ENCODE data around the gene MACROD2. TPM values are rescaled to one million over a fixed set of nuclear protein-coding genes. Genes with fewer than 3 reads are reported as not detected.

The MACROD2 gene
- total RNA-seq, 1 donor from 2014 or later: 2.5 TPM

DNA sequence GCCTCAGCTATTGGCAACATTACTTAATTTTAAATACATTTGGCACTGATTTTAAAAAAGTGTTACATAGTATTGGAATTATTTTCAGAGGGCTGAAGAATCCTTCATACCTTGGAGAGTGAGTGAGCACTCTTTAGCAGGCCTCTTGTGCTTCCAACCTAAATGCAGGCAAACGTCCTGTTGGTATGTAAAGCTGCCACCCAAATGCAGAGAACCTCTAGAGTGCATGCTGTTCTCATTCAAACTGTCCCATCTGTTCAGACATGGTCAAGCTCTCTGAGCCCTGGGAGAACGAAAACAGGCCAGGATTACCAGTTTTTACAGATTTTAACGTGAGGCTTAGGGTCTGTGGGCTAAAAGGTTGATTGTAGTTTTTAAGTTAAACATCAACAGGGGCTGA lies 720.1 kb downstream of the MACROD2 start:
- H3K36me3 Mint-ChIP-seq (ENCODE audit: unreplicated experiment): no peaks in the 10 kb centered on the region
- H3K27me3 Mint-ChIP-seq (ENCODE audit: unreplicated experiment): no peaks in the 10 kb centered on the region
- TF ChIP-seq CTCF (IDR thresholded peaks at IDR 0.05): no peak
- H3K4me3 Mint-ChIP-seq (ENCODE audit: unreplicated experiment): no peak overlapping the region
- no peaks in the 10 kb centered on the region for H3K9me3 Mint-ChIP-seq (ENCODE audit: unreplicated experiment)
- H3K4me1 Mint-ChIP-seq (ENCODE audit: unreplicated experiment): no peaks in the 10 kb centered on the region
- no peak overlapping the region for H3K27ac Mint-ChIP-seq (ENCODE audit: unreplicated experiment)
- DNase-seq (ENCODE audit: extremely low spot score, unreplicated experiment): no peak

GRCh38 chr20:14716351-14716801 lies 721.1 kb downstream of the MACROD2 start:
- H3K36me3 Mint-ChIP-seq (ENCODE audit: unreplicated experiment): no peaks in the 10 kb centered on the region
- H3K27me3 Mint-ChIP-seq (ENCODE audit: unreplicated experiment): no peaks in the 10 kb centered on the region
- H3K9me3 Mint-ChIP-seq (ENCODE audit: unreplicated experiment): no peaks in the 10 kb centered on the region
- TF ChIP-seq CTCF (IDR thresholded peaks at IDR 0.05): no peak
- no peak overlapping the region for H3K4me3 Mint-ChIP-seq (ENCODE audit: unreplicated experiment)
- H3K27ac Mint-ChIP-seq (ENCODE audit: unreplicated experiment): no peak overlapping the region
- no peak for DNase-seq (ENCODE audit: extremely low spot score, unreplicated experiment)
- no peaks in the 10 kb centered on the region for H3K4me1 Mint-ChIP-seq (ENCODE audit: unreplicated experiment)

DNA sequence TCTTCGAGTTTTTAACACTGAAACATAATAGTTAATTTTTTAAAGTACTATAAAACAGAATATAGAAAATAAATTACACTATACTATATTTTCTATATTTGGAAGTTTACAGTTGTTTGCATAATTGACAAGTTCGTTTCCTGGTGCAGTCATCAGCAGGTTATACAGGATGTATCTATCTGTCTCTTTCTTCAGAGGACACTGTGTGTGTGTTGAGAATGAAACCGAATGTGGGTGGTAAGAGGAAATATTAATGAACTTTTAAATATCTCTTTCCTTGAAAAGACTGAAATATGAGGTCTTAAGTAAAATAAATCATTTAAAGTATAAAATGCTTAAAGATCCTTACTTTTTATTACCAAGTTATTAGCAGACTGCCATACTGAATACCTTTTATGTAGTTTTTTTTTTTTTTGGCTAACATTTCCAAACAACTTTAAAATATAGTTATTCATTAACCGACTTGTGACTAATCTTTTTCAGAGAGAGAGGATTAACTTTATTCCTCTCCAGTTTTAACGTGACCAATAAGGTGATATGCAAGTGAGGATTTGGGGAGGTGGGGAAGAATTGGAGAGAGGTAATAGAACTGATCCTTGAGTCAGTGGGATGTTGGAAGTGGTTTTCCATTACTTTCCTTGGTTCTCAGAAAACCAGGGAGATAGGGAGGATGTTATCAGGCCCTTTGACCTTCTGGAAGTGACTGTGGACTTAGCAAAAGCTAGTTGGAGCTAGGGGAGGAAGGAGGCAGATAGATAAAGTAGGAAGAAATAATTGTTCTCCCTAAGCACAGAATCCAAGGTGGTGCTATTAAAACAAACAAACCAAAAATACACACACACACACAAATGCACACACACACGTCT lies 722.1 kb downstream of the MACROD2 start:
- H3K27ac Mint-ChIP-seq (ENCODE audit: unreplicated experiment): no peak overlapping the region

GRCh38 chr20:14720251-14720650 lies 724.9 kb downstream of the MACROD2 start:
- no peaks in the 10 kb centered on the region for H3K27me3 Mint-ChIP-seq (ENCODE audit: unreplicated experiment)
- no peaks in the 10 kb centered on the region for H3K9me3 Mint-ChIP-seq (ENCODE audit: unreplicated experiment)
- H3K36me3 Mint-ChIP-seq (ENCODE audit: unreplicated experiment): no peaks in the 10 kb centered on the region

More for the DNA sequence above, 722.1 kb downstream of the MACROD2 start:
- DNase-seq (ENCODE audit: extremely low spot score, unreplicated experiment): no peak
- Mint-ChIP-seq H3K36me3 (ENCODE audit: unreplicated experiment) (no peaks in the 10 kb centered on the region), H3K4me3 (ENCODE audit: unreplicated experiment) (no peak overlapping the region), H3K27me3 (ENCODE audit: unreplicated experiment) (no peaks in the 10 kb centered on the region), H3K4me1 (ENCODE audit: unreplicated experiment) (no peaks in the 10 kb centered on the region), H3K9me3 (ENCODE audit: unreplicated experiment) (no peaks in the 10 kb centered on the region)
- no peak for TF ChIP-seq CTCF (IDR thresholded peaks at IDR 0.05)

More at GRCh38 chr20:14720251-14720650, 724.9 kb downstream of the MACROD2 start:
- DNase-seq (ENCODE audit: extremely low spot score, unreplicated experiment): no peak
- H3K27ac Mint-ChIP-seq (ENCODE audit: unreplicated experiment): no peak overlapping the region
- no peaks in the 10 kb centered on the region for H3K4me1 Mint-ChIP-seq (ENCODE audit: unreplicated experiment)
- TF ChIP-seq CTCF (IDR thresholded peaks at IDR 0.05): no peak
- H3K4me3 Mint-ChIP-seq (ENCODE audit: unreplicated experiment): no peak overlapping the region

Data from osteocyte (in vitro differentiated cells).